ENCODE measurements around the gene STK26.
A peak's percentile ranks its signal among the peaks of the same experiment; 100 is the strongest.

The STK26 gene

GRCh38 chrX:131979116-131979515 is 44.0 kb upstream of the STK26 start:
- Histone ChIP-seq H3K27me3 (ENCODE audit: insufficient read depth, low read length) (no peaks in the 10 kb centered on the region), H4K20me1 (ENCODE audit: insufficient read depth, low read length) (no peaks in the 10 kb centered on the region)

GRCh38 chrX:131985526-131986049 is 37.5 kb upstream of the STK26 start:
- no peaks in the 10 kb centered on the region for H3K9me2 ChIP-seq (ENCODE audit: low read depth, low read length)
- H4K20me1 ChIP-seq (ENCODE audit: insufficient read depth, low read length), result no peaks in the 10 kb centered on the region
- H3K4me1 ChIP-seq (ENCODE audit: insufficient read depth, low read length, severe bottlenecking), result peaks cover 32% of the 10 kb centered on the region
- H2AFZ ChIP-seq (ENCODE audit: low read length), result no peak overlapping the region
- TF ChIP-seq EZH2 (IDR thresholded peaks at IDR 0.05; ENCODE audit: borderline replicate concordance, low read length) (no peak), CTCF (IDR thresholded peaks at IDR 0.05; ENCODE audit: low read length) (no peak)
- no peaks in the 10 kb centered on the region for H3K9me3 ChIP-seq (ENCODE audit: low read length)
- H3F3A ChIP-seq (ENCODE audit: insufficient read depth, low read length), result no peaks in the 10 kb centered on the region
- H3K79me2 ChIP-seq (ENCODE audit: insufficient read depth, low read length), result no peaks in the 10 kb centered on the region
- H3K4me2 ChIP-seq (ENCODE audit: low read length), result no peak overlapping the region
- no peak overlapping the region for H3K9ac ChIP-seq (ENCODE audit: low read length)
- no peaks in the 10 kb centered on the region for H3K36me3 ChIP-seq (ENCODE audit: insufficient read depth, low read length)
- no peak overlapping the region for H3K4me3 ChIP-seq (ENCODE audit: low read depth, low read length, poor library complexity, severe bottlenecking)
- no peaks in the 10 kb centered on the region for H3K27me3 ChIP-seq (ENCODE audit: insufficient read depth, low read length)
- no peak overlapping the region for H3K27ac ChIP-seq (ENCODE audit: low read depth, low read length, poor library complexity, severe bottlenecking)

More at GRCh38 chrX:131979116-131979515, 44.0 kb upstream of the STK26 start:
- no peaks in the 10 kb centered on the region for H3K79me2 ChIP-seq (ENCODE audit: insufficient read depth, low read length)
- no peaks in the 10 kb centered on the region for H3K9me2 ChIP-seq (ENCODE audit: low read depth, low read length)
- no peak overlapping the region for H3K27ac ChIP-seq (ENCODE audit: low read depth, low read length, poor library complexity, severe bottlenecking)
- no peak overlapping the region for H3K4me3 ChIP-seq (ENCODE audit: low read depth, low read length, poor library complexity, severe bottlenecking)
- H2AFZ ChIP-seq (ENCODE audit: low read length), result no peak overlapping the region
- no peak overlapping the region for H3K4me2 ChIP-seq (ENCODE audit: low read length)
- no peaks in the 10 kb centered on the region for H3K4me1 ChIP-seq (ENCODE audit: insufficient read depth, low read length, severe bottlenecking)
- no peaks in the 10 kb centered on the region for H3F3A ChIP-seq (ENCODE audit: insufficient read depth, low read length)
- no peak overlapping the region for H3K9ac ChIP-seq (ENCODE audit: low read length)
- H3K36me3 ChIP-seq (ENCODE audit: insufficient read depth, low read length), result no peaks in the 10 kb centered on the region
- no peaks in the 10 kb centered on the region for H3K9me3 ChIP-seq (ENCODE audit: low read length)
- no peak for TF ChIP-seq CTCF (IDR thresholded peaks at IDR 0.05; ENCODE audit: low read length)
- TF ChIP-seq EZH2 (IDR thresholded peaks at IDR 0.05; ENCODE audit: borderline replicate concordance, low read length), result no peak

- Histone ChIP-seq H3K4me3 (ENCODE audit: low read depth, low read length, poor library complexity, severe bottlenecking) (no peak overlapping the region), H4K20me1 (ENCODE audit: insufficient read depth, low read length) (no peaks in the 10 kb centered on the region), H3K9ac (ENCODE audit: low read length) (peak overlapping the region; percentile 43), H3K4me2 (ENCODE audit: low read length) (peak overlapping the region; percentile 57), H3K79me2 (ENCODE audit: insufficient read depth, low read length) (no peaks in the 10 kb centered on the region), H3K36me3 (ENCODE audit: insufficient read depth, low read length) (no peaks in the 10 kb centered on the region), H3K27me3 (ENCODE audit: insufficient read depth, low read length) (no peaks in the 10 kb centered on the region), H3K4me1 (ENCODE audit: insufficient read depth, low read length, severe bottlenecking) (peaks cover 32% of the 10 kb centered on the region), H3K27ac (ENCODE audit: low read depth, low read length, poor library complexity, severe bottlenecking) (peak overlapping the region; percentile 91), H3K9me3 (ENCODE audit: low read length) (no peaks in the 10 kb centered on the region), H2AFZ (ENCODE audit: low read length) (no peak overlapping the region), H3F3A (ENCODE audit: insufficient read depth, low read length) (no peaks in the 10 kb centered on the region), H3K9me2 (ENCODE audit: low read depth, low read length) (no peaks in the 10 kb centered on the region)
- TF ChIP-seq CTCF (IDR thresholded peaks at IDR 0.05; ENCODE audit: low read length), result no peak
- no peak for TF ChIP-seq EZH2 (IDR thresholded peaks at IDR 0.05; ENCODE audit: borderline replicate concordance, low read length)
Measured at GRCh38 chrX:131987252-131987651, 35.9 kb upstream of the STK26 start.
